Activated CD4-positive, alpha-beta T cell treated with anti-CD3 and anti-CD28 coated beads for 1 hour (primary cell): ENCODE results near the gene ALKAL2.
A peak's percentile ranks its signal among the peaks of the same experiment; 100 is the strongest.

Source experiments
- DNase-seq: peaks from one replicate; pipeline ENCODE4 v3.0.0-alpha.2; 2020

ALKAL2 gene

GRCh38 chr2:269356-270030, 18.4 kb downstream of the ALKAL2 start:
- no peak for DNase-seq

GRCh38 chr2:268323-268722, 19.6 kb downstream of the ALKAL2 start:
- no peak for DNase-seq

GRCh38 chr2:264493-265468, 23.1 kb downstream of the ALKAL2 start, which contains the start of gene ACP1:
ACP1 (plus strand) TSS chr2:264947; CDS start chr2:264965, 18 bp downstream.
- DNase-seq: peak; percentile 94

- DNase-seq: peak; percentile 38
Observed at GRCh38 chr2:263774-264492, 24.0 kb downstream of the ALKAL2 start, which contains the start of gene SH3YL1. SH3YL1 (minus strand) TSS chr2:264032; CDS start chr2:263984, 48 bp downstream.

GRCh38 chr2:263022-263738, 24.7 kb downstream of the ALKAL2 start:
- DNase-seq: no peak

GRCh38 chr2:262117-262516, 25.8 kb downstream of the ALKAL2 start:
- DNase-seq: no peak

- no peak for DNase-seq
Observed at GRCh38 chr2:260507-261161, 27.3 kb downstream of the ALKAL2 start.

- no peak for DNase-seq
Observed at GRCh38 chr2:259789-260331, 28.0 kb downstream of the ALKAL2 start.

GRCh38 chr2:258933-259332, 29.0 kb downstream of the ALKAL2 start:
- DNase-seq: no peak

- DNase-seq: no peak
Observed at GRCh38 chr2:257842-258241, 30.0 kb downstream of the ALKAL2 start.

GRCh38 chr2:257429-257828, 30.5 kb downstream of the ALKAL2 start:
- no peak for DNase-seq

- DNase-seq: no peak
Observed at GRCh38 chr2:256094-256493, 31.8 kb downstream of the ALKAL2 start.

GRCh38 chr2:255195-255594, 32.7 kb downstream of the ALKAL2 start:
- no peak for DNase-seq

- DNase-seq: no peak
Observed at GRCh38 chr2:254241-254640, 33.6 kb downstream of the ALKAL2 start.

- DNase-seq: no peak
Observed at GRCh38 chr2:253202-253638, 34.7 kb downstream of the ALKAL2 start.

GRCh38 chr2:252001-252602, 35.8 kb downstream of the ALKAL2 start:
- DNase-seq: no peak

GRCh38 chr2:249538-250042, 38.3 kb downstream of the ALKAL2 start:
- DNase-seq: no peak

- no peak for DNase-seq
Observed at GRCh38 chr2:248724-249123, 39.2 kb downstream of the ALKAL2 start.

- DNase-seq: no peak
Observed at GRCh38 chr2:246489-247144, 41.3 kb downstream of the ALKAL2 start.

- no peak for DNase-seq
Observed at GRCh38 chr2:244547-244946, 43.3 kb downstream of the ALKAL2 start.
